RPMI8226 (cell line): ENCODE data around the gene KRTAP23-1.

Source experiments
- DNase-seq: peaks from one replicate; pipeline ENCODE4 v3.0.0-alpha.2; 2015

The KRTAP23-1 gene, protein sequence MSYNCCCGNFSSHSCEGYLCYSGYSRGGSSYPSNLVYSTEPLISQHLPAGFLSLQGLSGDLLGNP

GRCh38 chr21:30348506-30348905, at the start of gene KRTAP23-1:
TSS of gene KRTAP23-1 (minus strand) at chr21:30348606. CDS start at chr21:30348606, 0 bp downstream.
- DNase-seq = no peak

GRCh38 chr21:30395731-30396130, 47.3 kb upstream of the KRTAP23-1 start, which contains the start of gene KRTAP13-1:
TSS of gene KRTAP13-1 (plus strand) at chr21:30396031. CDS start at chr21:30396087, 56 bp downstream.
- DNase-seq = no peak

DNA sequence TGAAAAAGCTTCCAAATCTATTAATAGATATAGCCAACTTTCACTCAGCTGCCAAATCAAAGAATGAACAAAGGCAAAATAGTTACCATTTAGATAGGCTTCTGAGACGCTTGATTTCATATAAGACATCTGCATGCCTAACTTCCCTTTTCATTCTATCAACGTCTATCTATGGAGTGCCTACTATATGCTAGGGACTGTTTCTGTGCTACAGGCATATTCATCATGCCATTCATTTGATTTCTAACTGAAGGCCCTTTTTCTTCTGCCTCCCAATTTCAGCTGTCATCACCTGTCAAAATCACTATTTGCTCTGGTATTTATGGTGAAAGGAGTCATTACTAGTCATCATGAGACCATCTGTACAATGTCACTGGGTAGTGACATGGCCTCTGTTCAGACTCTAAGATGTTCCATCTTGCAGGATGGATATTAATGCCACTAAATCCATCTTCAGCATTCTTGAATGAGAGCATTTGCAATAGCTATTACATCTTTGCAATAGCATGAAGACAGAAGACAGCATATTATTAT, 43.2 kb upstream of the KRTAP23-1 start:
- no peak for DNase-seq

- DNase-seq = no peak
Measured at GRCh38 chr21:30382201-30382600, 33.8 kb upstream of the KRTAP23-1 start.

- no peak for DNase-seq
Measured at GRCh38 chr21:30372139-30372770, 23.8 kb upstream of the KRTAP23-1 start, which contains the start of gene KRTAP13-2. TSS of gene KRTAP13-2 (minus strand) at chr21:30372271. CDS start at chr21:30372213, 58 bp downstream.

GRCh38 chr21:30355906-30356305, 7.5 kb upstream of the KRTAP23-1 start:
- no peak for DNase-seq

DNA sequence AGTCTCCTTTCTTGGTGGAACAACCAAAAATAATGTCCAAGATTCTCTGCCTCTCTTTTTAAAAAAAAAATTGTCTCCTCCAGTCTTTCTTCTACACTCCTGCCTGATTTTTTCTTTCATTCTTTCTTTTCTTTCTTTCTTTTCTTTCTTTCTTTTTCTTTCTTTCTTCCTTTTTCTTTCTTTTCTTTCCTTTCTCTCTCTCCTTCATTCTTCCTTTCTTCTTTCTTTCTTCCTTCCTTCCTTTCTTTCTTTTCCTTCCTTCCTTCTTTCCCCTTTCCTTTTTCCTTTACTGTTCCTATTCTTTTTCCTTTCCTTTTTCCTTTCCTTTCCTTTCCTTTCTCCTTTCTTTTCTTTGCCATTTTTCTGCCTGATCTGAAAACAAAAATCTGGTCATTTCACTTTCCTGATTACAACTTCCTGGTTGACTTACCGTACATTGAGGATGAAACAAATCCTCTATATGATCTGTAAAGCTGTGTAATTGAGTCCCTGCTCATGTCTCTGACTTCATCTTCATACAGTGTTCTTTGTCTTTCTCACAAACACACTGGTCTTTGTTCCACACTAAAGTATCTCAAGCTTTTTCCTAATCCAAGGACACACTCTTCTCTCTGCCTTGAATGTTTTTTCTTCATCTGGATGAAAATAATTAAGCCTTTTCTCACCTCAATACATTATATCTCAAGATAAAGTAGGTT, 6.1 kb upstream of the KRTAP23-1 start:
- DNase-seq = no peak

- DNase-seq = no peak
Measured at GRCh38 chr21:30351534-30351933, 3.1 kb upstream of the KRTAP23-1 start.

DNA sequence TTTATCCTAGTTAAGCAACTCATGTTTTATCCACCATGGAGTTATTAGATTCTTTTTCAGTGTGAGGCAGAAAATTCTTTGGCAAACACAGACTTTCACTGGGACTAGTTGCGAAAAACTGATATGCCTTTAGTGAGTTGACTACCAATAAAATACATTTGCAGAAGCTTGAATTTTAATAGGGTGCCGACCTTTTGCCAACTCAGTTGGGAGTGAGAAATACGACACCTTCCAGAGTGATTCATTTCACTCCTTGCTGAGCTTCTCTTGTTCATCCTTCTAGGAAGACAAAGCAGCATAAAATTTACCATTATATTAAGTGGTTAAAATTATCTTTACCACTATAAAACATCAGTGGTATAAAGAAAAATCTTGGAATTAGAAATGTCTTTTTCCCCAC, 1.2 kb upstream of the KRTAP23-1 start:
- DNase-seq = no peak

DNA sequence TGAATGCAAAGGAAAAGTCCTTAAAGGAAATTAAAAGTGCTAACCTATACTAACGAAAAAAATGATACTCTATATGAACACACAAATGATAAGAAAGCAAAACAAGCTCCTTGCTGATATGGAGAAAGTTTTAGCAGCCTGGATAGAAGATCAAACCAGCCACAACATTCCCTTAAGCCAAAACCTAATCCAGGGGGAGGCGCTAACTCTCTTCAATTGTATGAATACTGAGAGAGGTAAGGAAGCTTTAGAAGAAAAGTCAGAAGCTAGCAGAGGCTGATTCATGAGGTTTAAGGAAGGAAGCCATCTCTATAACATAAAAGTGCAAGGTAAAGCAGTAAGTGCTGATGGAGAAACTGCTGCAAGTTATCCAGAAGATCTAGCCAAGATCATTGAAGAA, 3.4 kb downstream of the KRTAP23-1 start:
- DNase-seq = no peak

DNA sequence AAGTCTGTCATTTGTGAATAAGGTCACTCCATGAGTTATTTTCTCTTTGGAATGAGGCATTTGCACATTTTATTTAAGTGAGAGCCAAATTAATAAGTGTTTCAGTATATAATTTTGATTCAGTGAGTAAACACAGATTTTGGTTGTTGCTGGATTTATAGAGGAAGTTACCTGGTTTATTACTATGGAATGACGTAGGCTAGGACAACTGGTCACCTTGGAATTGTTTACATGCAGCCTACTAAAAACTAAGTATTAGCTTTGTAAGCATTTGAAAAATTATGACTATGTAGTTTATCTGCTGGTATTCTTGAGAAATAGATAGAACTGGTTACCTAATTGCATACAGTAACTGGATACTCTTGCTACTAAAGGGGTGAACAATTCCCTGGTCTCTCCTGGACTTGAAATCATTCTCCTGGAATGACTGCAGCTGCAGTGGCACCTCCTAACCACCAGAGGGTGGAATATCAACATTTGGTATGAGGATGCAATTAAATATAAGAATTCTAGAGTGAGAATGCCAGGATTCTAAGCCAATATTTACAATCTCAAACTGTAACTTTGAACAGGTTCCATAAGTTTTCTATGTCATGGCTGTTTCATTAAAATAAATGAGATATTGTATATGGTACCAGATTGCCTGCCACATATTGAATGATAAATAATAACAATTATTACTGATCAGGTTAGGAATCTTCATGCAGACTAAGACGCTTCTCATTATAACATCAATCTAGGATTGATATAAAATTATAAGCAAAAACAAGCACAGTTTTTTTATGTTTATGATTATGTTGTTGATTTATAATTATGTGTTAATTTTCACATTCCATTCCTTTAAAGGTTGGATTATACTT, 7.5 kb downstream of the KRTAP23-1 start:
- peak; percentile 34 for DNase-seq

DNA sequence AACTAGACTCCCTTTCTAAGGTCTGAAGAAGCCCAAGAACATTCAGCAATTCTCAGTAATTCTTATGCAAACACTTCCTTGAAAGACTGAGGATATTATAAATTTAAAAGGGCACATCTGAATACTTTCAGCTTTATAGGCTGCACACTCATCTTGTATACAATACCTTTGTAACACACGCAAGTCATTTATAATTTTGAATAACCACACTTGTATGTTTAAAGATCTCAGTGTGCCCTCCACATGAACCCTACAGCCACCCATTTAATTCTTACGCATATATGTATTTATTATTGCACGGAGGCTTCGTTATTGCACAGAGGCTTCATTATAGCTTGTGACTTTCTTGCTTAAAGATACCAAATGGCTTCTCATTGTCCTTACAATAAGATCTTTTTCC, 9.7 kb downstream of the KRTAP23-1 start:
- no peak for DNase-seq

GRCh38 chr21:30337772-30338171, 10.6 kb downstream of the KRTAP23-1 start:
- DNase-seq = no peak

GRCh38 chr21:30337276-30337744, 11.1 kb downstream of the KRTAP23-1 start, which contains the start of gene KRTAP27-1:
TSS of gene KRTAP27-1 (minus strand) at chr21:30337694. CDS start at chr21:30337668, 26 bp downstream.
- no peak for DNase-seq

GRCh38 chr21:30336596-30336995, 11.8 kb downstream of the KRTAP23-1 start:
- no peak for DNase-seq

GRCh38 chr21:30333736-30334135, 14.7 kb downstream of the KRTAP23-1 start:
- DNase-seq = no peak

- DNase-seq = no peak
Measured at GRCh38 chr21:30332681-30333080, 15.7 kb downstream of the KRTAP23-1 start.

DNA sequence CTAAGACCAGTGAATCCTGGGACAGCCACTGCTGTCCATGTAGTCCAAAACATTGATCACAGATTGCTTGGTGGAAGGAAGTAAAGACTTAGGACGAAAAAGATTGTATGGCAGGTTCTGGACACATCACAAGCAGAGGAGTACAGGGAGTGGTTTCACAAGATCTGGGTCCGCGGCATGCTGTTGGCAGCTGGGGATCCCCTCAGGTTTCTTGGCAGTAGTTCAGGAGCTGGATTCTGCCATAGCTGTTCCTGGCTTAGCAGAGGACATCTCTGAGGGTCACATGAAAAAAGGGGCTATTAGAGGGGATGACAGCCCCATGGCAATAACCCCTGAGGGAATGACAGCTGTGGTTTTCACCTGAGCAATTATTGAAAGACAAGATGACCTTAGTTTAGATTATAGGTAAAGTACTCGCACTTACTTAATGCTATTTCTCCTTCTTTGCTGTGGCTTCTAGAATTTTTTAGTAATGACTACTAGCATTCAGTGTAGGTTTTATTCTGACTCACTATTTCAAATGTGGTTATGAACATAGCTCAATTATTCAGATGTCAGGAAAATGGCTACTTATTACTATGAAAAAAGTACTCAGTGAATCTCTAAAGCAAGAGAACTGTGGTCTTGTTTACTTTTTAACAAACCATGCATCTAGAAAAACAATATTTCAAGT, 19.1 kb downstream of the KRTAP23-1 start:
- no peak for DNase-seq

- DNase-seq = no peak
Measured at GRCh38 chr21:30326390-30326789, 22.0 kb downstream of the KRTAP23-1 start.

DNA sequence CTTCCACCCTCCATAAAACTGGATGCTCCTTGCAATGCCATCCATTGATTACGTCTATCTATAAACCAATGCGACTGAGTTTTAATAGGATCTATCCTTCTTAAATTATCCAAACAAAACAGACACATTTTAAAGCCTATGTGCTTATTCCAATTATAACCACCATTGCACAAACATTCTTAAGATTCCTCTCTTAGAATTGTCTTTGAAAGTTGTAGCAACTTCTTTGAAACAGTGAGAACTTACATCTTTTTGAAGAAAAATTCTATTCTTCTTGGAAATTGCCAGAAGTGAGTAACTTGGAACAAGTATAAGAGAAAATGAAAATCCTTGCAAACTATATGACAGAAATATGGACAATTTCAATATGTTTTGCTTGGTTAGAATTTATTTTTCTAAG, 28.2 kb downstream of the KRTAP23-1 start, which contains the start of gene KRTAP26-1:
Gene KRTAP26-1 (minus strand): TSS at position 101 of the 400 bp plus-strand sequence. CDS start 280 bp downstream, outside the sequence.
- DNase-seq = no peak

DNA sequence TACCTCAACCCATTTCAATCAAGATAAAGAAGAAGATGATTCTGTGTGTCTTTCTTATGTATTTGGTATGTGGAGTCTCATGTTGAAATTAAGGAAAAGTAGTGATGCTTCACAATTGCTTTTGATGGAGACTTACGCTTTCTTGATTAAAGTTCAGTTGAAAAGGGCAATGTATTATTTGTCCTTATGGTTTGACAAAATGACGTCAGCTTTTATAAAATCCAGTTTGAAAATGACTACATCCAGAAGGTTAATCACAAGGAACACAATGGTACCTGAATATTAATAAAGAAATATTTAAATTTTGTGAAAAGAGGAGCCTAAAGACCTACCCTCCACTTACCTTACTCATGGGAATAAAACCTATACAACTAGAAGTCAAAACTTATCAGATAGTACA, 32.7 kb downstream of the KRTAP23-1 start:
- no peak for DNase-seq

DNA sequence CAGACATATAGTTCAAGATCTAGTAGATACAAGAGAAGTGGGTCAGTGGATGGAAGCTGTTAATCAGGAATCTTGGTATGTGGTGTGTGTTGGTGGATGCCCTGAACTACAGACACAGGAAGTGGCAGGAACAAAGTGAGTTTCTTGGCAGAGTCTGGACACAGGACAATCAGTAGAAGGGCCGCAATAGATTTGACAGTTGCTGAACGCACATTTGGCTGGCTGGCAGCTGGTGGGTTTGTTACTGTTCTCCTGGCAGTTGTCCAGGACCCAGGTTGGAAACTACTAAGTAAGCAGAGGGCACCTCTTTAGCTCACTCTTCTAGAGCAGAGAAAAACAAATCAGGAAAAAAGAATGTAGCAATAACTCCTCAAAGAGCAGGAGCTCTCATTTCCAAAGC, 41.5 kb downstream of the KRTAP23-1 start:
- peak; percentile 15 for DNase-seq
